Myocyte (in vitro differentiated cells): ENCODE data around the gene TSPAN18. TPM values are rescaled to one million over a fixed set of nuclear protein-coding genes. Genes with fewer than 3 reads are reported as not detected.

Source experiments
- DNase-seq: peaks from one replicate; pipeline ENCODE4 v3.0.0-alpha.2; 2012; ENCODE audit warnings: low read depth
- total RNA-seq: library from RNA; depleted of rRNA; stranded (reverse); fragments of >200 nt; gene quantifications from 2 replicates; pipeline ENCODE4 v1.2.3, GENCODE V29; 2014

TSPAN18 gene
- total RNA-seq, 1 donor from 2014 or later, result 1.3 TPM

GRCh38 chr11:44793350-44794090, 66.8 kb downstream of the TSPAN18 start:
- no peak for DNase-seq

GRCh38 chr11:44795803-44796535, 69.2 kb downstream of the TSPAN18 start:
- DNase-seq, result no peak

GRCh38 chr11:44797051-44797450, 70.3 kb downstream of the TSPAN18 start:
- no peak for DNase-seq

GRCh38 chr11:44797886-44798606, 71.3 kb downstream of the TSPAN18 start:
- no peak for DNase-seq

- no peak for DNase-seq
These were observed 71.8 kb downstream of the TSPAN18 start for GRCh38 chr11:44798607-44798972.

GRCh38 chr11:44799012-44799411, 72.2 kb downstream of the TSPAN18 start:
- DNase-seq, result no peak

GRCh38 chr11:44802347-44802746, 75.6 kb downstream of the TSPAN18 start:
- no peak for DNase-seq

GRCh38 chr11:44803009-44803408, 76.2 kb downstream of the TSPAN18 start:
- no peak for DNase-seq

GRCh38 chr11:44804449-44805437, 78.0 kb downstream of the TSPAN18 start:
- no peak for DNase-seq

GRCh38 chr11:44805596-44805995, 78.8 kb downstream of the TSPAN18 start:
- peak; percentile 59 for DNase-seq

- DNase-seq, result no peak
These were observed 81.4 kb downstream of the TSPAN18 start for GRCh38 chr11:44808053-44808753.

GRCh38 chr11:44809283-44809682, 82.5 kb downstream of the TSPAN18 start:
- no peak for DNase-seq

- DNase-seq, result peak; percentile 92
These were observed 85.2 kb downstream of the TSPAN18 start for GRCh38 chr11:44811841-44812448.

- DNase-seq, result peak; percentile 35
These were observed 86.2 kb downstream of the TSPAN18 start for GRCh38 chr11:44812971-44813370.

GRCh38 chr11:44813401-44813800, 86.6 kb downstream of the TSPAN18 start:
- no peak for DNase-seq

- DNase-seq, result peak; percentile 53
These were observed 88.3 kb downstream of the TSPAN18 start for GRCh38 chr11:44814881-44815592.

GRCh38 chr11:44815917-44816456, 89.2 kb downstream of the TSPAN18 start:
- DNase-seq, result no peak

- peak; percentile 49 for DNase-seq
These were observed 90.0 kb downstream of the TSPAN18 start for GRCh38 chr11:44816761-44817160.
